HG02852 (cell line): ENCODE results near the gene CDYL.

Experiments used
- ATAC-seq: cut with Tn5 transposase; IDR thresholded peaks from one replicate; pipeline ENCODE4 v1.9.1; 2021; ENCODE audit warnings: mild to moderate bottlenecking, moderate library complexity; ENCODE audit not compliant: unreplicated experiment

CDYL gene

DNA sequence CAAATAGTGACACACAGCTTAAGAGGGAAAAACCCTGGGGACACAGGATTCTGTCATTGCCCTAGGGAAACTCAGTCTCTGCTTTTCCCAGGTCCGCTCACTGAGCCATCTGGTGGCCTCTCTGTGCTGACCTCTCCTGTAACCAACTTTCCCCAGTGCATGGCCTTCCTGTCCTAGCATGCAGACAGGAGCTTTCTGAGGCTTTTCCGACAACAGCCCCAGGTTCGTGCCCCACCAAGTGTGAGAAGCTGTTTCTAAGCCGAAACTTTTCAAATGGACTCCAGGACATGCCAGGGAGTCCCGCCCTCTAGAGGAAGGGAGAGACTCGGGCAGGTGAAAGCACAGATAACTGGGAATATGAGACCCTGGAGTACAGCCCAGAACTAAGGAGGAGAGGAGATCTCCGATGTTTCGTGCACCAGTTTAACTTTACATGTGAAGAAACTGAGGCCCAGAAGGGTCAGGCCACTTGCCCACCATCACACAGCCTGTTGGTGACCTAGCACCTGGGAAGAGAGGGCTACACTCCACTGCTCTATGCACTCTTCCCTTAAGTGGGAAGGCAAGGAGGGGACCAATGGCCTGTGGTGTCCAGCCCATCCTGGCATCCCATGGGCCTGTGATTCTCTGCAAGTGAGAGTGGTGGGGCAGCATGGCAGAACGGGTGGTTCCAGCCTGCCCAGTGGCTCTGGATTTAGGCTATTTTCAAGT is 181.5 kb downstream of the CDYL start:
- no peak for ATAC-seq

DNA sequence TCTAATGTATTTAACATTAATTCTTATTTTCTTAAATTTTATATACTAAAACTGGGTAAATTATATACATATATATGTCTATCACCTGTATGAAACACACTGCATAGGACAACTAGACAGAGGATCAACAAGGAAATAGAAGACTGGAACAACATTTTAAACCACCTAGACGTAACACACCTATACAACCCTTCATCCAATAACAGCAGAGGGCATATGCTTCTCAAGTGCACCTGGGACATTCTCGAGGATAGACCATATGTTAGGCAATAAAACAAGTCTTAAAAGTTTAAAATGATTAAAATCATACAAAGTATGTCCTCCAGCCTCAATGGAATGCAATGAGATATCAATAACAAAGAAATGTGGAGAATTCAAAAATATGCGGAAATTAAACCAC is 182.4 kb downstream of the CDYL start:
- ATAC-seq = no peak

DNA sequence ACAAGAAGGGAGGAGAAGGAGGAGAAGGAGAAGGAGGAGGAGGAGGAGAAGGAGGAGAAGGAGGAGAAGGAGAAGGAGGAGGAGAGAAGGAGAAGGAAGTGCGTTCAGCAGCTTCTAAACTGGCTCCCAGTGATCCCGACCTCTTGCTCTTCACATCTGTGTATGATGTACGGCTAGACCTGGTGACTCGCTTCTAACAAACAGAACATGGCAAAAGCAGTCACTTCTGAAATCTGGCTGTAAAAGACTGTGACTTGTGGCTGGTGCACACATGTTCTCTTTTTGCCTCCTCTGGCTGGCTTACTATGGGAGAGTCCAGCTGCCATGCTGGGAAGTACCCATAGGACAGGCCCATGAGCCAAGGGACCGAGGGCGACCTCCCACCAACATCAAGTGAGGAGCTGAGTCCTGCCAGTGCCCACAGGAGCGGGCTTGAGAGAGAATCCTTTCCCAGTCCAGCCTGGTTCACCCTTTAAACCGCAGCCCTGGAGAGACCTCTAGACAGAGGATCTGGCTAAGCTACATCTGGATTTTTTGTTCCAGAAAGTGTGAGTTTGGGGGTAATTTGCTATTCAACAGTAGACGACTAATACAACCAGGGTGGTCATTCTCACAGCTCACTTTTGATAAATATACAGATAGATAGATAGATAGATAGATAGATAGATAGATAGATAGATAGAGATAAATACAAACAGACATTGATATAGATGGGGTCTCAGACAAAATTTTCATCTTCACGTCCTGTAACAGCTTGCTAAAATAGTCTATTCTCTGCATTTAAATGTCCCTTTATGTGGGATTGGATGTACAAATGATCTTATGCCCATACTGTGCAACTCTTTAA is 185.3 kb downstream of the CDYL start:
- no peak for ATAC-seq

DNA sequence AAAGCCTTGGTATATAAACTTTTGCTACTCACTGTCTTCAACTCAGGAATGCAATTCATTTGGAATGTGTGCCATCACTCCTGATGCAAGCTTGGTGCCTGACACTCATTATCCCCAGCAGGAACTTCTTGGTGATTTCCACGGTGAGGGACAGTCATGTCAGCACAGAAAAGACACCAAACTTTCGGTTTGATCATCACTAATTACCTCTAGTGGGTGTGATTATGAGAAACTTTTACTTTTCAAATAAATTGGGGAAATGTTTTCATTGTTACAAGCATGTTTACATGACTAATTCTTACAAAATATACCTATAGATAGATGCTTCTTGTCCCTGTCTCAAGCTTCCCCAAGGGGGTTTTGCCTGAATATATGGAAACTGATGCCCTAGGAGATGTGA is 186.7 kb downstream of the CDYL start:
- ATAC-seq = no peak

DNA sequence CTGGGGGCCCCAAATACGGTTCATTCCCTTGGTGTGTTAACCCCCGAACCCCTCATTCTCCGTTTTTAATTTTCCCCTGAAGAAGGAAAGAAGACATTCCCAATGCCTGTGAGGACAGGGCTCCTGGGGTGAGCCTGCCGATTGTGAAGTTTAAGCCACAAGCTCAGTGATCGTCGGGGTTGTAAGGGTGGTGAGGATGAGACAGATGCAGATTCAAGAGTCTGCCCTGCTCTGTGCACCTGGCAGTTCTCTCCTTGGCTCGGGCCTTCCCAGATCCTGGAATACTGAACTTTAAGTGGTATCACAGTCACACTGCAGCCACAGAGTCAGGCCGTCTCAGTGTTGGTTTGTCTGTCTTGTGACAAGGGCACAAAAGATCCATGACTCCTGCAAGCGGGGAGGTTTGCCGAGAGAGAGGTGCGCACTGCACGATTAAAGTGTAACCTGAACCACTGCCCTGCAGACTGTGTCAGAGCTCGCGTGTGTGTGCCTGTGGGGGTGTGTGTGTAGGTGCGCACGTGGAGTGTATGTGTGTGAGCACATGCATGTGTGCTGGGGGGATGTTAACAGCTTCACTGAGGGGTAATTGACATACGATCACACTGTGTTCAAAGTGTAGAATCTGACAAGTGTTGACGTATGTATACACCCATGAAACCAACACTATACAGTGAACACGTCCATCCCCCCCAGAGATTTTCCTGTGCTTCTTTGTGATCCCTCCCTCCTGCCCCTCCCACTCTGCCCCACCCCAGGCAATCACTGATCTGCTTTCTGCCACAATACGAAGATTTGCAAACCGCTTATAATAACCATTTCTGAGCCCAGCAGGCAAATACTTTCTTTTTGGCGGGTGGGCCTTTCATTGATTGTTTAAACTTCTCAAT is 188.7 kb downstream of the CDYL start:
- ATAC-seq = no peak

DNA sequence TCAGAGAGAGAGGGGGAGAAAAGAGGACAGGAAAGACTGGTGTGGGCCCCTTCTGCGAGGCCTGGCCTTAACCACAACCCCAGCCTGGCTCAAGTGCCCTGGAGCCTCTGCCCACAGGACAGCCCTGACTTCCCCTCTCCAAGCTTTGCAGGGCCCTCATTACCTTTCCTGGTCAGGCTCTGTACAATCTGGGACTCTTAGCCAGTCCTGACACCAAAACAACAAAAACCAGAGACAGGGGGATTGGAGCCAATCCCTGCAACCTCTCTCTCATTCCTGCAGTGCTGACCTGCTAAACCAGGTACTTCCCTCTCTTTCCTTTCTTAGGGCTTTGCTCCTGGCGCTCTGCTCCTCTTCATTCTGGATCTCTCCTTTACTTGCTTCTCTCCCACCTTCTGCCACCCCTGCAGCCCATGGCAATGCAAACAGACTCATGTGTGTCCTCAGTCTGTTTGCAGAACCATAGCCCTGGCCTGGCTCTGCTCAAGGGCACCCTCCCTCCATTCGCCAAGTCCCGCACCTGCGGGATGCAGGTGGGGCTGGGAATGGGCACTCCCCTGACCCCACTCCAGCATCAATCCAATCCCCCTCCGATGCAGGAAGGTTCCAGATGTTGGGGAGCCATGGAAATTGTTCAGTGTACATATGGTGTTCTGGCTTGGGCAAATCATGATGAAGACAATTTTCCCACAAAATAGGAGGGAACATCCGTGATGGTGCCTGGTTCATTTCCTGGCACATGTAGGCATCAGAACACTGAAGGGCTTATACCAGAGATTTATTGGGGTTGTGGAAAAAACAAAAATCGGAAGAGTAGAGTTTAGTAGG is 189.6 kb downstream of the CDYL start:
- no peak for ATAC-seq

DNA sequence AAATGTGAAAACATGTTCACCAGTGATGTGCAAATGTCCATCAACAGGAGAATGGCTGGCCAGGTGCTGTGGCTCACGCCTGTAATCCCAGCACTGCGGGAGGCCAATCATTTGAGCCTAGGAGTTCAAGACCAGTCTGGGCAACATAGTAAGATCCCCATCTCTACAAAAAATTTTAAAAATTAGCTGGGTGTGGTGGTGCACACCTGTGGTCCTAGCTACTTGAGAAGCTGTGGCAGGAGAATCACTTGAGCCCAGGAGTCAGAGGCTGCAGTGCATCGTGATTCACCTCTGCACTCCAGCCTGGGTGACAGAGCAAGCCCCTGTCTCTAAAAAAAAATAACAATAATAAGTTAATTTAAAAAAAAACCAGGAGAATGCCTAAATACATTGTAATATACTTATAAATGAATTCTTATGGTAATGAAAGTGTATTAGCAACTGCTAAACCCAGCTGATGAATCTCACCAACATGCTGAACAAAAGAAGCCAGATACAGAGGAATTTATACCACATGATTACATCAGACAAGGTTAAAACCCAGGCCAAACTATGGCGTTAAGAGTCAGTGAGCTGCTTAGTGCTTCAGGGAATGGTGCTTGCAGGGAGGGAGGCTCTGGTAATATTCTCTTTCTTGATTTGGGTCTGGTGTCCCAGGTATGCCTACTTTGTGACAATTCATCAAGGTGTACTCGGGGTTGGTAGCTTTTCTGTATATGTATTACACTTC is 191.3 kb downstream of the CDYL start:
- ATAC-seq = no peak

DNA sequence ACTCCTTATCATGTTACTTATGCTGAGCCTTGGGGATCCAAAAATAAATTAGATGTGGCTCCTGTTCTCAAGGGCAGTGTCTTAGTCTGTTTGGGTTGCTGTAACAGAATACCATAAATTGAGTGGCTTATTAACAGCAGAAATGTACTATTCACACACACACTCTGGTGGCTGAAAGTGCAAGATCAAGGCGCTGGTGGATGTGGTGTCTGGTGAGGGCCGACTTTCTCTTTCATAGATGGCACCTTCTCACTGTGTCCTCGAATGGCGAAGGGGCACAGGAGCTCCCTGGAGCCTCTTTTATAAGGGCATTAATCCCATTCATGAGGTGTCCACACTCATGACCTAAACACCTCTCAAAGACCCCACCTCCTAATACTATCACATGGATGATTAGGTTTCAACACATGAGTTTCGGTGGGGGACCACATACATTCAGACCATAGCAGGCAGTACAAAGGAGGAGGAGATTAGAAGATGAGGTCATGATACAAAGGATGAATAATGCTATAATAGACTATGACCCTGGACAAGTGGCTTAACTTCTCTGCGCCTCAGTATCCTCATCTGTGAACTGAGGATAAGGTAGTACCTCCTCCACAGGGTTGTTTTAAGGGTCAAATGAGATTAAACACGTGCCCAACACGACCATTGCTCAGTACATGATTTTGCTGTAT is 193.5 kb downstream of the CDYL start:
- ATAC-seq = no peak

DNA sequence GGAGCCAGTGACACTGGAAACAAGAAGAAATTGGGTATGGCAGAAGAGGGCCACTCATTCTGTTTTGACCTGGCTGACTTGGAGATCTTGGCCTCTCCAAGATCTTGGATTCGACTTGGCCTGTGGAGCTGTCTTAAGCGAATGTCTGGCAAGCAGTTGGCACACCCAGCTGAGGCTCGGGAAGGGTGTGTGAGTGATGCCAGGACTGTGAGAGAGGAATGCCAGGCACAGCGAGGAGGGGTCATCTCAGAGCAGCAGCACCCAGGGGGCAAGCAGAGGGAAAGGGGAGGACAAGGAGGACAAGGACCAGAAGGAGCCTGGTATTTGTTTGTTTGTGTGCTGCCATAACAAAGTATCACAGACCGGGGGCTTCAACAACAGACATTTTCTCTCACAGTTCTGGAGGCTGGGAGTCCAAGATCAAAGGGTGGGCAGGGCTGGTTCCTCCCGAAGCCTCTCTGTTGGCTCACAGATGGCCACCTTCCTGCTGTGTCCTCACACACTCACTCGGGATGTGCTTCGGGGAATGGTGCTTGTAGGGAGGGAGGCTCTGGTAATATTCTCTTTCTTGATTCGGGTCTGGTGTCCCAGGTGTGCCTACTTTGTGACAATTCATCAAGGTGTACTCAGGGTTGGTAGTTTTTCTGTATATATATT is 194.7 kb downstream of the CDYL start:
- no peak for ATAC-seq

DNA sequence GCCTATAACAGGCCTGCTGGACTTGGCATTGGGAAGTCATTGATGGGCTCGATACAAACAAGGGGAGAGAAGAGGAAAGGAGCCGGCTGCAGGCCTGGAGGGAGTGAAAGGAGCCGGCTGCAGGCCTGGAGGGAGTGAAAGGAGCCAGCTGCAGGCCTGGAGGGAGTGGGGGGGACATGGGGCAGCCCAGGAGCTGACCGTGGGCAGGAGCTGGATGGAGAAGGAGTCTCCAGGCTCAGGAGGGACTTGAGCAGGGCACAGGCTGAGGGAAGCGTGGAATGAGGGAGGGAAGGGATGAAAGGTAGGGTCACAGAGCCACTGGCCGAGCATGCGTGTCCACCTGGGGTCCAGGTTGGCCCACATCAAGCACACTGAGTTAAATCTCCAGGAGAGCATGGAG is 195.6 kb downstream of the CDYL start:
- ATAC-seq = no peak

DNA sequence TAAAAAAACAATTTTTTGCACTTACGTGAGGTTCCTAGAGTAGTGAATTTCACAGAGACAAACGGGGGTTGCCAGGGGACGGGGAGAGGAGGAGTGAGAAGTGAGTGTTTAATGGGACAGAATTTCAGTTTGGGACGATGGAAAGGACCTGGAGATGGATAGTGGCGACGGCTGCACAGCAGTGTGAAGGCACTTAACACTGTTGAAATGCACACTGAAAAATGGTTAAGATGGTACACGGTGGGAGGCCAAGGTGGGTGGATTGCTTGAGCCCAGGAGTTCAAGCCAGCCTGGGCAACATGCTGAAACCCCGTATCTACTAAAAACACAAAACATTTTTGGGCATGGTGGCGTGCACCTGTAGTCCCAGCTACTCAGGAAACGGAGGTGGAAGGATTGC is 196.2 kb downstream of the CDYL start:
- no peak for ATAC-seq

DNA sequence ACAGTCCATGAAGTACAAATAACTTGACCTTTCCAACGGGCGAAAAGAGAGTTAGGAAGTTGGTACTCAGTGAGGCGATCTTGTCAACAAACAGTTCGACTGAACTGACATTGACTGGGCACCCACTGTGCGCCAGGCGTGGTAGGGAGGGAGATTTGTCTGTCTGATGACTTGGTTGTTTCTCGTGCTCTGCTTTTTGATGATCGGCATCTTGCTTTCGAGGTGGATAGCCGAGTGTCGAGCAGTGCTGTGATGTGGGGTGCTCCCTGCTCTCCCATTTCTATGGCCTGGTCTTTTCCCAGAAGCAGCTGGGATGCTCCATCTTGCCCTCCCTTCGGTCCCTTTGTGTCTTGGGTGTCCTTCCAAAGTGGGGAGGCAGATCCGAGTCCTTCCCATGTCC is 197.2 kb downstream of the CDYL start:
- no peak for ATAC-seq

DNA sequence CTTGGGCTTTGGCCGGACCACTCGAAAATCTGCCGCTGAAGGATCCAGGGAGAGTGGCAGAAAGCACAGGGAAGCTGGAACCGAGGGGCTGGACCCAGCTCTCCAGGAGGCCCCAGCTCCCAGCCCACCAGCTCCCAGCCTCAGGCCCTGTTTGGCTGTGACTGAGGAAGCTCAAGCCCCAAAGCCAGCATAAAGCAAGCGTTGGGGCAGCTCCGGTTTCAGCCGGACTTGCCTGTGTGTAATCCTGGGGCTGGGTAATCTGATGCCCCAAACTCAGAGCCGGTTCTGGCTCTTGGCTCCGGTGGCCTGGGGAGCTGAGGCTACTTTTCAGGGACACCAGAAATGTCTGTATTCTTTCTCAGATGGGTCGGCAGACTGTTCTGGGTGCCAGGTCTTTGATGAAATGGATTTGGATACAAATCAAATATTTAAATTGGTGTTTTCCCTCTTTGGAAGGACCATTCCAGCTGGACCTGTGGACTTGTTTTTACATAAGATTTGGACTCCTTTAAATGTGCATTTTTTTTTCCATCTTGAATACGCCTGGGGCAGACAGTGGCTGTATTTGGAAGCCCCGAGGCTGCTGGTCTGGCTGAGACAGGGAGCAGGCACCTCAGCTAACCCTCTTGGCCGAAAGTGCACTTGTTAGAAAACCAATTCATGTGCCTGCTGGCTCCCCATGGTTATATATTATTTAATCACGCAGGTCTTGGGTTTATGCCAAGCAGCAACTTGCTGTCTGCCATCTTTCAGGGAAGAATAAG is 198.0 kb downstream of the CDYL start:
- no peak for ATAC-seq

DNA sequence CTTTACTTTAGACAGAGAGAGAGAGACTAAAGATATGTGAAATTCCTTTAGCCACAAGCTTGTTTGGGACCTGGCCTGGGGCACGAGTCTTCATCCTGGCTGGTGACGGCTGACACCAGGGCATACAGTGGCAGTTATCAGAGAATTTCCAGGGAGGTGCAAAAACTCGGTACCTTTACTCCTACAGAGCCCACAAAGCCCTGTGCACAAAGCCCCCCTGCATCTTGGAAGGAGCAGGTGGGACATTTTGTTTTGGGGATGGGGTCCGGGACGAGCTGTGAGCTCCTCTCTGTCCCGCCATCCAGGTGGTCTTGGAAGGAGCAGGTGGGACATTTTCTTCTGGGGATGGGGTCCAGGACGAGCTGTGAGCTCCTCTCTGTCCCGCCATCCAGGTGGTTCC is 198.8 kb downstream of the CDYL start:
- no peak for ATAC-seq

DNA sequence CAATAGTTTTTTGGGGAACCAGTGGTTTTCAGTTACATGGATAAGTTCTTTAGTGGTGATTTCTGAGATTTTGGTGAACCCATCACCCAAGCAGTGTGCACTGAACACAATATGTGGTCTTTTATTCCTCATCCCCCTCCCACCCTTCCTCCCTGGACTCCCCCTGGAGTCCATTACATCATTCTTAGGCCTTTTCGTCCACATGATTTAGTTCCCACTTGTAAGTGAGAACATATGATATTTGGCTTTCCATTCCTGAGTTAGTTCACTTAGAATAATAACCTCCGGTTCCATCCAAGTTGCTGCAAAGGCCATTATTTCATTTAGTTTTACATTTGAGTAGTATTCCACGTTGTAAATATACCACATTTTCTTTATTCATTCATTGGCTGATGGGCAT is 199.3 kb downstream of the CDYL start:
- ATAC-seq = no peak

DNA sequence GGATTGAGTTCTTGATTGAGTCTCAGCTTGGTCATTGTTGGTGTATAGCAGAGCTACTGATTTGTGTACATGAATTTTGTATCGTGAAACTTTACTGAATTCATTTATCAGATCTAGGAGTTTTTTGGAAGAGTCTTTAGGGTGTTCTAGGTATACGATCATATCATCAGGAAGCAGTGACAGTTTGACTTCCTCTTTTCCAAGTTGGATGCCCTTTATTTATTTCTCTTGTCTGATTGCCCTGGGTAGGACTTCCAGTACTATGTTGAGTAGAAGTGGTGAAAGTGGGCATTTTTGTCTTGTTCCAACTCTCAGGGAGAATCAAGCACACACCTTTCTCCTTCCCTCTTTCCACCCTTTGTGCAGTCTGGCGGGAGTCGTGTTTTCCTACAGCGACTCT is 201.3 kb downstream of the CDYL start:
- no peak for ATAC-seq

DNA sequence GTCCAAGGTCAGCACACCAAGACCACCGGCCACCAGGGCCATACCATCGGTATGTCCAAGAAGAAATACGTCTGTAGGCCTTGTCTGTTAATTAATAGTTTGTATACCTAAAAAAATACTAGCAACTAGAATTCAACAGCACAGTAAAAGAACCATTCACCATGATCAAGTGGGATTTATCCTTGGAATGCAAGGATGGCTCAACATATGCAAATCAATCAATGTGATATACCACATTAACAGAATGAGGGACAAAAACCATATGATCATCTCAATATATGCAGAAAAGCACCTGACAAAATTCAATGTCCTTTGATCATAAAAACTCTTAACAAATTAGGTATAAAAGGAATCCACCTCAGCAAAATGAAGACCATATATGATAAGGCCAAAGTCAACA is 203.2 kb downstream of the CDYL start:
- ATAC-seq = no peak

DNA sequence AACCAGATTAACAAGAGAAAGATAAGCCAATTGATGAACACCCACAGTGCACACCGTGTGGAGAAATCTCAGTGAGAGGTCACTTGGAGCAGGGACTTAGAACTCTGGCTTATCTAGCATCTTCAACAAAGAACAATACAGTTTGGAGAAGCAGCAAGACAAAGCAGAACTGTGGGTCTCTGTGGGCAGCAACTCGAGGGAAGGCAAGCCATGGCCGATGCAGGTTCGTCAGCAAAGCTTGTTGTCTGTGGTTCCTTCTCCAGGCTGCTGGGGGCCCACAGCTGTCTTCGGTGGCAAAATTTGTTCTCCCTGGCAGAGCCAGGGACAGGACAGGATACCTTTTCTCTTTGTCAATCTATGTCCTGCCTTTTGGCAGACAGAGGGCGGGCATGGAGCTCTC is 205.6 kb downstream of the CDYL start:
- ATAC-seq = no peak
